GM12878 (cell line): ENCODE data around the gene HBP1. TPM values are rescaled to one million over a fixed set of nuclear protein-coding genes. Genes with fewer than 3 reads are reported as not detected.
"Not testable (repeated sequence)": the region's sequence is repeated elsewhere in the genome, so short reads cannot be mapped to it uniquely, and the experiment has no call there.

ENCODE experiments used
- ATAC-seq: fragments of 200-7000 bp; cut with Tn5 transposase; 3 replicates; pipeline ENCODE4 v1.9.1; 2020; ENCODE audit warnings: mild to moderate bottlenecking, moderate library complexity
- BruUV-seq: library from RNA; stranded (reverse); fragments of 400-500 nt; replicated peaks from 2 replicates; lab custom pipeline; 2021; lab: Mats Ljungman, UMichigan
- CTCF ChIA-PET: fragments of 300-600 bp; sonication (Branson Sonifier 250); formaldehyde crosslinking; extraction: SDS; loops from one replicate; lab custom pipeline; 2021; ENCODE audit warnings: inconsistent platforms; lab: Yijun Ruan, JAX
- POLR2A ChIA-PET: fragments of 350-600 bp; formaldehyde crosslinking; extraction: SDS; loops from one replicate; lab custom pipeline; 2021; ENCODE audit warnings: inconsistent platforms; lab: Charles Lee
- RAD21 ChIA-PET: fragments of 300-600 bp; sonication (Branson Sonifier 250); formaldehyde crosslinking; loops from one replicate; lab custom pipeline; 2023; ENCODE audit warnings: antibody characterized with exemption; ENCODE audit not compliant: unreplicated experiment; lab: Charles Lee
- SMC1A ChIA-PET: fragments of 300-600 bp; sonication (Branson Sonifier 250); formaldehyde crosslinking; loops from one replicate; lab custom pipeline; 2023; ENCODE audit not compliant: unreplicated experiment, uncharacterized antibody; lab: Charles Lee
- DNase-seq: peaks from one replicate; pipeline ENCODE4 v3.0.0-alpha.2; 2011; ENCODE audit warnings: low read depth, low spot score
- FAIRE-seq: peaks from 3 replicates; lab custom pipeline; 2011; peaks lifted over from hg19 to GRCh38; lab: Jason Lieb, UNC
- H2AFZ ChIP-seq: 2 replicates; pipeline ENCODE4 v1.6.0; 2011; ENCODE audit warnings: low read depth, low read length, control low read depth; ENCODE audit not compliant: control insufficient read depth
- H3K27ac ChIP-seq: 2 replicates; pipeline ENCODE4 v1.5.1; 2011; ENCODE audit warnings: control low read depth; ENCODE audit not compliant: control insufficient read depth, insufficient read depth
- H3K27me3 ChIP-seq, 2 experiments: replicated peaks in 1 of 2; 2 replicates each; pipeline versions ENCODE4 v1.6.0 to v1.6.1; 2011; ENCODE audit warnings: low read length in 1 of 2; ENCODE audit not compliant: control insufficient read depth in 2 of 2, insufficient read depth in 2 of 2
- H3K36me3 ChIP-seq, 2 experiments: 2 replicates each; pipeline ENCODE4 v1.5.1; 2011; ENCODE audit warnings: low read length in 1 of 2; ENCODE audit not compliant: control insufficient read depth in 2 of 2, insufficient read depth in 2 of 2
- H3K4me1 ChIP-seq: 2 replicates; pipeline ENCODE4 v1.6.1; 2011; ENCODE audit warnings: mild to moderate bottlenecking, low read length, moderate library complexity, mixed read lengths; ENCODE audit not compliant: control insufficient read depth, insufficient read depth
- H3K4me2 ChIP-seq: 2 replicates; pipeline ENCODE4 v1.6.0; 2011; ENCODE audit warnings: control low read depth; ENCODE audit not compliant: control insufficient read depth, insufficient read depth
- H3K4me3 ChIP-seq: fragments of 200-600 bp; sonication (generic); 2 replicates; pipeline ENCODE4 v1.5.1; 2016
- H3K79me2 ChIP-seq: 2 replicates; pipeline ENCODE4 v1.6.0; 2011; ENCODE audit warnings: low read length; ENCODE audit not compliant: control insufficient read depth, insufficient read depth
- H3K9ac ChIP-seq: 2 replicates; pipeline ENCODE4 v1.8.0; 2011; ENCODE audit warnings: low read length, control low read depth, mixed read lengths; ENCODE audit not compliant: control insufficient read depth, insufficient read depth
- H3K9me3 ChIP-seq: replicated peaks from 3 replicates; pipeline ENCODE4 v1.5.1; 2011; ENCODE audit warnings: mild to moderate bottlenecking, low read length; ENCODE audit not compliant: control insufficient read depth, insufficient read depth
- H4K20me1 ChIP-seq: 2 replicates; pipeline ENCODE4 v1.6.0; 2011; ENCODE audit not compliant: control insufficient read depth, insufficient read depth
- ATF3 ChIP-seq: IDR thresholded peaks from 2 replicates; pipeline ENCODE4 v1.6.1; 2011; ENCODE audit warnings: low read depth, mild to moderate bottlenecking, low read length, moderate library complexity, borderline replicate concordance; ENCODE audit errors: extremely low read depth
- SIX5 ChIP-seq: IDR thresholded peaks from 2 replicates; pipeline ENCODE4 v1.6.1; 2011; ENCODE audit warnings: mild to moderate bottlenecking, low read depth, low read length, moderate library complexity; ENCODE audit not compliant: severe bottlenecking
- SUZ12 ChIP-seq: fragments of 200-600 bp; sonication (generic); IDR thresholded peaks from one replicate; pipeline ENCODE4 v1.6.1; 2018; ENCODE audit warnings: antibody characterized with exemption, mild to moderate bottlenecking; ENCODE audit not compliant: unreplicated experiment
- ZNF207 ChIP-seq: fragments of 450-650 bp; IDR thresholded peaks from 2 replicates; pipeline ENCODE4 v1.6.1; 2014; ENCODE audit warnings: antibody characterized with exemption, mild to moderate bottlenecking, borderline replicate concordance
- WGBS: methylation state at CpG from one replicate; pipeline ENCODE4 v1.1.6; 2016; ENCODE audit warnings: low lambda C conversion rate; ENCODE audit not compliant: insufficient replicate concordance, insufficient coverage; ENCODE audit errors: missing lambda C conversion rate; 5-methylcytosine and 5-hydroxymethylcytosine counted together
- in situ Hi-C: fragments of 300-500 bp; cut with MboI; formaldehyde crosslinking; loops from 9 replicates; pipeline ENCODE4 v1.14.3; 2018; ENCODE audit warnings: mixed read lengths
- intact Hi-C: fragments of 100-400 bp; cut with micrococcal nuclease; formaldehyde crosslinking; loops from one replicate; pipeline ENCODE4 v1.14.2; 2022; ENCODE audit not compliant: unreplicated experiment
- polyA plus RNA-seq, 11 experiments: library from polyadenylated mRNA; depleted of rRNA in 4 of 11; unstranded in 6 of 11; stranded (reverse) in 5 of 11; fragments of >200 nt; fragmentation: Nextera tagmentation in 4 of 11; fragmentation: Illumina TruSeq in 1 of 11; extraction: Ambion mirVana in 4 of 11; extraction: Trizol in 1 of 11; gene quantifications; 1 replicate in 1 of 11; 2 replicates in 10 of 11; pipeline versions ENCODE4 v1.2.1 to v1.2.3, GENCODE V29; 2011 to 2016; ENCODE audit warnings: inconsistent platforms in 2 of 11, missing spikeins in 2 of 11, low read depth in 1 of 11
- total RNA-seq, 4 experiments: library from RNA; depleted of rRNA in 3 of 4; stranded (reverse); fragments of >200 nt in 3 of 4; fragmentation: Illumina TruSeq in 1 of 4; extraction: Trizol in 1 of 4; gene quantifications; 2 replicates each; pipeline versions ENCODE4 v1.2.1 to v1.2.3, GENCODE V29; 2013 to 2021
- TF ChIP-seq, protein P1 (sequence below): IDR thresholded peaks from 2 replicates; pipeline ENCODE4 v1.6.1; 2012; ENCODE audit warnings: low read depth, low read length, improper control_type of control experiment
- TF ChIP-seq, protein P2 (sequence below): fragments of 450-650 bp; IDR thresholded peaks from 2 replicates; pipeline ENCODE4 v1.6.1; 2018; ENCODE audit warnings: mild to moderate bottlenecking, low read depth, moderate library complexity; ENCODE audit not compliant: partially characterized antibody

HBP1 gene
- total and polyA plus RNA-seq, 10 of the 15 experiments (the other 5 are each of a cell fraction or from before 2014, with no cell fraction given), result 5.8 to 30.9 (median 9.4) TPM

GRCh38 chr7:107143875-107144274 lies 24.9 kb upstream of the HBP1 start:
- RAD21 ChIA-PET, result not testable (repeated sequence)

DNA sequence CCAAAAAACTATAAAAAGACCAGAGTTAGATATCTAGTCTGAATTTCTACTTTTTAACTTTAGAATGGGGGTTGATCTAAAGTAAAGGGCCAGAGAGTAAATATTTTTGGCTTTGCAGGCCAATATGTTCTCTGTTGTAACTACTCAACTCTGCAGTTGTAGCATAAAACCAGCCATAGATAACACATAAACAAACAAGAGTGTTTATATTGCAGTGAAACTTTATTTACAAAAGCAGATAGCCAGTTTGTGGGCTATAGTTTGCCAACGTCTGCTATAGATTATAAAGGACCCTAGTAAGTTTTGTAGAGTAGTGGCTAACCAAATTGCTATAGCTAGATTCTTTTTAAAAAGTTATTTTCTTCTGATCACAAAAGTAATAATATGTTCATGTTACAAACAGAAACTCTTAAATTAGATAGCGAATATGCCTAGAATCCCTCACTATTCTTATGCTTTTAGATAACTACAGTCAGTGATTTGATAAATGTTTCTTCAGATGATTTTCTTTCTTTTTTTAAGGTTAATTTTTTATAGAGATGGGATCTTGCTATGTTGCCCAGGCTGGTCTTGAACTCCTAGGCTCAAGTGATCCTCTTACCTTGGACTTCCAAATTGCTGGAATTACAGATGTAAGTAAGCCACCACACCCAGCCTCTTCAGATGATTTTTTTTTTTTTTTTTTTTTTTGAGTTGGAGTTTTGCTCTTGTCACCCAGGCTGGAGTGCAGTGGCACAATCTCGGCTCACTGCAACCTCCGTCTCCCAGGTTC lies 23.6 kb upstream of the HBP1 start:
- Histone ChIP-seq H4K20me1 (no peaks in the 10 kb centered on the region), H3K4me2 (no peak overlapping the region), H3K9ac (no peak overlapping the region), H3K9me3 (no peaks in the 10 kb centered on the region), H2AFZ (no peak overlapping the region), H3K4me3 (no peak overlapping the region), H3K79me2 (no peaks in the 10 kb centered on the region), H3K27ac (no peak overlapping the region), H3K27me3 (no peaks in the 10 kb centered on the region; a peak in 1 of 4 replicates), H3K36me3 (no peaks in the 10 kb centered on the region), H3K4me1 (no peaks in the 10 kb centered on the region)
- no peak for DNase-seq
- ChIA-PET POLR2A (no interaction called here), SMC1A (no interaction called here), CTCF (interaction anchor here (8.7 kb wide), 1 partner anchor 350 kb away, joined by 203 read pairs; no protein-coding TSS in a partner anchor), RAD21 (no interaction called here)
- in situ Hi-C loops (loop anchor here (5.0 kb wide), 2 partner anchors 193 to 353 kb away; no protein-coding TSS in a partner anchor), intact Hi-C loops (loop anchor here (5.0 kb wide), 3 partner anchors 357 to 732 kb away; no protein-coding TSS in a partner anchor)
- no TSS peak for BruUV-seq
- WGBS, result 7% methylated on average over 2 of the region's 4 CpGs
- no peak for ATAC-seq
- no peak for FAIRE-seq
- TF ChIP-seq, protein P1, sequence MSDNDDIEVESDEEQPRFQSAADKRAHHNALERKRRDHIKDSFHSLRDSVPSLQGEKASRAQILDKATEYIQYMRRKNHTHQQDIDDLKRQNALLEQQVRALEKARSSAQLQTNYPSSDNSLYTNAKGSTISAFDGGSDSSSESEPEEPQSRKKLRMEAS, result no peak
- TF ChIP-seq SUZ12 (no peak), ATF3 (no peak), SIX5 (no peak), ZNF207 (no peak)
- TF ChIP-seq, protein P2, sequence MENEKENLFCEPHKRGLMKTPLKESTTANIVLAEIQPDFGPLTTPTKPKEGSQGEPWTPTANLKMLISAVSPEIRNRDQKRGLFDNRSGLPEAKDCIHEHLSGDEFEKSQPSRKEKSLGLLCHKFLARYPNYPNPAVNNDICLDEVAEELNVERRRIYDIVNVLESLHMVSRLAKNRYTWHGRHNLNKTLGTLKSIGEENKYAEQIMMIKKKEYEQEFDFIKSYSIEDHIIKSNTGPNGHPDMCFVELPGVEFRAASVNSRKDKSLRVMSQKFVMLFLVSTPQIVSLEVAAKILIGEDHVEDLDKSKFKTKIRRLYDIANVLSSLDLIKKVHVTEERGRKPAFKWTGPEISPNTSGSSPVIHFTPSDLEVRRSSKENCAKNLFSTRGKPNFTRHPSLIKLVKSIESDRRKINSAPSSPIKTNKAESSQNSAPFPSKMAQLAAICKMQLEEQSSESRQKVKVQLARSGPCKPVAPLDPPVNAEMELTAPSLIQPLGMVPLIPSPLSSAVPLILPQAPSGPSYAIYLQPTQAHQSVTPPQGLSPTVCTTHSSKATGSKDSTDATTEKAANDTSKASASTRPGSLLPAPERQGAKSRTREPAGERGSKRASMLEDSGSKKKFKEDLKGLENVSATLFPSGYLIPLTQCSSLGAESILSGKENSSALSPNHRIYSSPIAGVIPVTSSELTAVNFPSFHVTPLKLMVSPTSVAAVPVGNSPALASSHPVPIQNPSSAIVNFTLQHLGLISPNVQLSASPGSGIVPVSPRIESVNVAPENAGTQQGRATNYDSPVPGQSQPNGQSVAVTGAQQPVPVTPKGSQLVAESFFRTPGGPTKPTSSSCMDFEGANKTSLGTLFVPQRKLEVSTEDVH, result no peak

More at GRCh38 chr7:107143875-107144274, 24.9 kb upstream of the HBP1 start:
- H3K27ac ChIP-seq, CTCF ChIA-PET, DNase-seq, H3K36me3 ChIP-seq, H3K9ac ChIP-seq, H3K27me3 ChIP-seq, H4K20me1 ChIP-seq, BruUV-seq, H3K79me2 ChIP-seq, POLR2A ChIA-PET, H3K4me2 ChIP-seq, ATAC-seq, SMC1A ChIA-PET, intact Hi-C loops, H3K4me3 ChIP-seq, H2AFZ ChIP-seq, H3K4me1 ChIP-seq, FAIRE-seq, H3K9me3 ChIP-seq, in situ Hi-C loops: not testable (repeated sequence)
- 35% methylated on average over 5 of the region's 5 CpGs for WGBS
